ENCODE data around the gene U2AF1. TPM values are rescaled to one million over a fixed set of nuclear protein-coding genes. Genes with fewer than 3 reads are reported as not detected.
"Not testable (repeated sequence)": the region's sequence is repeated elsewhere in the genome, so short reads cannot be mapped to it uniquely, and the experiment has no call there.

U2AF1 gene
- total RNA-seq, 1 donor from 2014 or later = 33.4 TPM

DNA sequence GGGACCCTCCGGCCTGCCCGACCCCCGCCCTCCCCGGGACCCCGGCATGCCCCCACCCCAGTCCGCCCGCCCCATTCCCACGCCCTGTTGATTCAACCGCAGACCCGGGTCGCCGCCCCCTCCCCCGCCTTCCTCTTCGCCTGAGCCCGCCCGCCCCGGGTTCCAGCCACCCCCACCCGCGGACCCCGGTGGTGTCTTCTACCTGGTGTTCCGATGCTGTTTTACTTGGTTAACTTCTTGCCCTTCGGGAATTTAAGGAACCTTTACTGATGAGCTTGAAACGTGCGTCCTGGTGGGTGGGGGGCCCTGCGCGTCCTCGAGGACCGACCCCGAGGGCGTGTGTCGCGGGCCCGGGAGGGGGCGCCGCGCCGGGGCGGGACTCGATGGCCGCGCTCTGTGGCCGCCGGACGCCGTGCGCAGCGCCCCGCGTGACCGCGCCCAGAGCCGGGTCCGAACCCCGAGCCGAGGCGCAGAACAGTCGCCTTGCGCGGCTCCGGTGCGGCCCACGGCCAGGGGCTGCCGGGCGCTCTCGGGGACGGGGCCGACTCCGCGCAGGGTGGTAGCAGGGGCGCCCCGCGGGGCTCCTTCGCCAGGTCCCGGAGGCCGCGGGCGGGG is 31.2 kb downstream of the U2AF1 start:
- not testable (repeated sequence) for DNase-seq

DNA sequence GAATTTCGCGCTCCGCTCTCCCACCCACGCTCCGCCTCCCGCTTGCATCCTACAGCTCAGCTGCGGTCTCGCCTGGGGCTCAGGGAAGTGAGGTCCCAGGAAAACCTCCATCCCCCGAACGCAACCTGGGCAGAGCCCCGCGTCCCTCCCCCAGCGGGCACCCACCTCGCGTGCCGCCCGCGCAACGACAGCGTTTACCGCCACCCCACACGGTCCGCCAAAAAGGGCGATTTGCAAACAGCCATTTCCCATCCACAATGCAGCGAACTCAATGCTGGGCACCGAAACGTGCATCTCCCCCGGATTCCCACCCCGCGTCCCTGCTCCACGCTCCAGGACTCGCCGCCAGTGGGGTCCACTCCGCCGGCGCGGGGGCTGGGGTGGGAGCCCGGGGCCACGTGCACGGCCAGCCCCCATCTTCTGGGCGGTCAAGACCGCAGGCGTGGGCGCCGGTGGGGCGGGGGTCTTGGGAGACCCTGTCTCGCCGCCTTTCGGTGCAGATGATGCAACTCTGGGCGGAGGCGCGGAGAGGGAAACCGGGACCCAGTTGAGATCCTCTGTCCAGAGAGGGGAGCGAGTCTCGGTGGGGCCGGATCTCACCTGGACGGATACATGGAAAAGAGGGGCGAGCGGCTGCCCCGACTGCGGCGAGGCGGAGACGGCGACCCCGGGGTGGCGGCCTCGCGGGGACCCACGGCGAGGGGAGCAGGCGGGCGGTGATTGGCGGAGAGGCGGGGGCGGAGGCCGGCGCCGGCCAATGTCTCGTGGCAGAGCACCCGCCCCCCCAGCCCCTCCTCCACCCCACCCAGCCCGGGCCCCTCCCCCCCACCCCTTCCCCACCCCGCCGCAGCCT is 32.0 kb downstream of the U2AF1 start, which contains the start of gene CBS:
CBS (minus strand) TSS at position 666 of the 853 bp plus-strand sequence. CDS start 3,642 bp downstream, outside the sequence.
- not testable (repeated sequence) for DNase-seq

DNA sequence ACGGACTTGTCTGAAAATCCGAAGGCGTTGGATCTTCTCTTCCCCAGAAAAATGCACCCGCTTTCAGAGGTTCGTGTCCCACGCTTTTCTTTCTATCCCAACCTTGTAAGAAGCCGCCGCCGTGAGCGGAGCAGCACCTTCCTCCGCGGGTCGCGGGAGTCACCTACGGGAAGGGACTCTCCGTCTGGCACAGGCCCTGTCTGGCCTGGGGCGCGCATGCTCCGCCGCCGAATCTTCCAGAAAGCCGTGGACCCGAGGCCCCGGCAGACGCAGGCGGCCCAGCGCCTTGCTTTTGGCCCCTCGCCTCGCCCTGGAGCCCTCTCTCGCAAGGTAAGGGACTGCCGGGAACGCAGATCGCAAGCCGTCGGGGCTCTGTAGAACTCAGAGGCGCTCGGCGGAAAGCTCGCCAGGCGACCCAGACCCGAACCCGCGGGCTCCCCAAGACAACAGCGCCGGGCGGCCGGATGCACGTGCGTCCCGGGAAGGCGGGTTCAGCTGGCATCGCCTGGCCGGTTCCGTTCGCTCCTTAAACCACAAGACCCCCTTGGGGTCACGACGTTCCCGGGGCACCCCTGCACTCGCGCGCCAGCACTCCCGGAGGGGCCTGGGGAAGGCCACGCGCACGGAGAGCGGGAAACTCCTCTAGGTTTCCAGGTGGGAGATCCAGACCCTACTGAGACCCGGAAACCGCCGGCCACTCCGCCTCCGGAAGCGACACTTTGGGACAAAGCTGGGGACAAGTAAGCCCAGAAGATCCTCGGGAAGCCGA is 32.8 kb downstream of the U2AF1 start:
- not testable (repeated sequence) for DNase-seq

DNA sequence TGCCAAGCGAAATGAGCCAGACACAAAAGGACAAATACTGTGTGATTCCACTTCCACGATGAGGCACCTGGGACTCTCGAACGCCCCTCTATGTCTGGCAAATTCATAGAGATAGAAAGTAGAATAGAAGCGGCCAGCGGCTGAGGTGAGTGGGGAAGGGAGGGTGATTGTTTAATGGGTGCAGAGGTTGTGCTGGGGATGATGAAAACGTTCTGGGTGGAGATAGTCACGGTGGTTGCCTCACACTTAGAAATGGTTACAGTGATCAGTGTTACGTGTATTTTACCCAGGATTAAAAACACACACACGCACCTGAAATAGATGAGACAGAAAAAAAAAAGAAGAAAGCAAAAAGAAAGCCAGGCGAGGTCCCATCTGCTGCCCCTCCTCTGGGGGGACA is 34.6 kb downstream of the U2AF1 start:
- not testable (repeated sequence) for DNase-seq

DNA sequence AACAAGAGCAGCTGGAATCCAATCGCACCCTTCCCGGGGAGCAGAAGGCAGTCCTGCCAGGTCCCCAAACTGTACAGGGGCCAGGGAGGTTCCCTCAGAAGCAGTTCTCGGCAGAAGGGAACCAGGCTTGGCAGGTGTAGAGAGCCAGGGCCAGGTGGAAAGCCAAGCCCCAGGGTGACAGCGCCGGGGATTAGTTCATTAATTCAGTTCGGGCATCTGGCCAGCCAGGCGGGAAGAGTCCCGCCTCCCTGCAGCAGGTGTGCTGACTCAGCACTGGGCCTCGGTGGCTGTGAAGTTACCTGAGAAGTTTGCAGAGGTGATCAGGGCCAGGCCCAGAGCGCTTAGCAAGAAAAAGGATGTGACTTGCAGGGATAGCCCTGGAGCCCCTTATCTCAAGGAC is 37.7 kb downstream of the U2AF1 start:
- not testable (repeated sequence) for DNase-seq

DNA sequence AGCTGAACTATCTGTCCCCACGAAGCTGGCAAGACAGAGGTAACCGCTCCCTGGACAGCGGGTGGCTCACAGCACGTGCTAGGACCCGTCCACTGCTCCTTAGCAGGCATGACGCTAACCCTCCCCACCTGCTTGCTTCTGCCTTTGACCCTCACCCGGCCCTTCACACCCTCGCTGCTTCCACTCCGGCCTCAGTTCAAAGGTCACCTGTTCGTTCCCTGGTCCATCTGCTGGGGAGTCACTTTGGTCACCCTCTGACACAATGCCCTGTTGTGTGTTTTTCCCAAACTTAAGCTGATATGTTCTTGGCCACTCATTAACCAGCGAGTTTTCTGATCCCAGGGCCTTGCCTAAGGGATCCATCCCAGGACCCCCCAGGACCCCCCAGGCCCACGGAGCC is 39.3 kb downstream of the U2AF1 start:
- not testable (repeated sequence) for DNase-seq

DNA sequence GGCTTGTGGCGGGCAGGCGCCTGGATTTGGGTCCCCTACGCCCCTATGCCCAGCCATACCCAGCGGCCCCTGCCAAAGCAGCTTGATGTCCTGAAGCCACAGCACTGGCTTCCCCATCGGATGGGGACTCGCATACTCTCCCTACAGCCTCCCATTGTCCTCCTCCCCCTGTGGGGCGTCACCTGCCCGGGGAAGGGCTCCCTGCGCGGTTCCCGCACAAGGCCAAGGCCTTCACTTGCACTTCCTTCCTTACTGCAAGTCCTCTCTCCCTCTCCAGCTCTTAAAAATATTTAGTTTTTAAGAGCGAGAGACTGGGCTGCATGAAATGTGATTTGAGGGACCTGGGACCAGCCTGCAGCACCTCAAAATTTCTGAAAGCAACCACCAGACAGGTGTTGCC is 40.7 kb downstream of the U2AF1 start:
- DNase-seq = not testable (repeated sequence)

DNA sequence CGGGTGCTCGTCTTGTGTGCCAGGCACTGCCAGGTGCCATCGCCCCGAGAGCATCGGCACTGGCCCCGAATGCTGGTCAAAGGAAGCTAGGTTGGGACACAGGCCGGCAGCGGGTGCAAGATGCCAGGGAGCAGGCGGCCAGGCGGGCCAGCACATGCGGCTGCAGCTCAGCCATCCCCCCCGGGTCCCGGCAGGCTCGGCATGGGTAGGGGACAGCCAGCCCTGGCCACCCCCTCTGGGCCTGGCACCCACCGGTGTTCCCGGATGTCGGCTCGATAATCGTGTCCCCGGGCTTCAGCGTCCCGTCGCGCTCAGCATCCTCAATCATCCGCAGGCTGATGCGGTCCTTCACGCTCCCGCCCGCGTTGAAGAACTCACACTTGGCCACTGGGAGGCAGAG is 41.4 kb downstream of the U2AF1 start:
- not testable (repeated sequence) for DNase-seq

DNA sequence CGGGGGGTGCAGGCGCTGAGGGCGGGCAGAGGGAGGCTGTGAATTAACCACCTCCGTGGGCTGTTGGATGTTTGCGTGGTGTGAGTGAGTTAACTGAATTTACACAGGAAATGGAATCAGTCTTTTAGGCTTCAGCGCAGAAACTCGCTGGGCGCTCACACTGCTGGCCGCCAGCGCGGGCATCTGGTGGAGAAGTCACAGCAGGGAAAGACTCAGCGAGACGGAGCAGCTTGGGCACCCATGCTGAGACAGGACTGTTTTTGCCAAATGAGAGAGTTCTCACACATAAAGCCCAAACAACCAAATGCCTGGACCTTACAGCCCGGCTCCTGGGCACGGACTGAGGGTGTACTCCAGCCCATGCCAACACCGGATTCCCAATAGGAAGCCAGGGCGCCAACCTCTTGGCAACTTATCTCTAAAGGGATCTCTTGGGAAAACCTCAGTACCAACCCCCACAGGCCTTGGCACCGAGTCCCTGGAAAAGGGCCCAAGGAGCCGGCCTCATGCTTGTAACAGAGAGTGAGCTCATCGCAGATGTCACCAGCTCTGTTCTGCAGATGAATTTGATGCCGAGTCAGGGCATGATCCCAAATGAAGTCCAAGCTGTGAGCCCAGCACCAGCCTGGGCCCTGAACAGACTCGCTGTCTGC is 43.0 kb downstream of the U2AF1 start:
- not testable (repeated sequence) for DNase-seq

DNA sequence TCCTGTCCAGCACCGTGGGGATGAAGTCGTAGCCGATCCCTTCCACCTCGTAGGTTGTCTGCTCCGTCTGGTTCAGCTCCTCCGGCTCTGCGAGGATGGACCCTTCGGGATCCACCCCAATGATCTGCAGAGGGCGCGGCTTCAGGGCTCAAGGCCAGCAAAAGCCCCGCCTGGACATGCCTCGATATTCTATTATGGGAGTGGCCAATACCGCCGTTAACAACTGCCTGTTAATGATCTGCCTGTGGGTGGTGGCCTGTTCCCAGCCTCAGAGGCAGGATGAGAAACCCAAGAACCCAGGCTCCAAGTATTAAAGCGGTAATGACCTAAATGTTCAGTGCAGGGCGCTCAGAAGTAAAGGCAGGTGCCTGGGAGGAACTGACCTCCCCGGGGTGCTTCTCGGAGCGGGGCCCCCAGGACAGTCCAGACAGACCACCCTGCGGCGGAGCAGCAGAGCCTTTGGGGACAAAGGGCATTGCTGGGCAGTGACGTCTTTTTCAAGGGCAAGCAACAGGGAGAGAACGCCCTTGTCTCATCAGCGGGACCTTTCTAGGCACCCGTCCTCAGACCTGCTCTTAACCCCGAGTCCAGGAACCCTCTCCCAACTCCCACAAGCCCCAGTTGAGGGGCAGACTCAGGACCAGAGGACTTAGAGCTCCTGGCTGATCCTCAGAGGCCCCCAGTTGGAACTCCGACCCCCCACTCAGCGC is 44.3 kb downstream of the U2AF1 start:
- DNase-seq = not testable (repeated sequence)

DNA sequence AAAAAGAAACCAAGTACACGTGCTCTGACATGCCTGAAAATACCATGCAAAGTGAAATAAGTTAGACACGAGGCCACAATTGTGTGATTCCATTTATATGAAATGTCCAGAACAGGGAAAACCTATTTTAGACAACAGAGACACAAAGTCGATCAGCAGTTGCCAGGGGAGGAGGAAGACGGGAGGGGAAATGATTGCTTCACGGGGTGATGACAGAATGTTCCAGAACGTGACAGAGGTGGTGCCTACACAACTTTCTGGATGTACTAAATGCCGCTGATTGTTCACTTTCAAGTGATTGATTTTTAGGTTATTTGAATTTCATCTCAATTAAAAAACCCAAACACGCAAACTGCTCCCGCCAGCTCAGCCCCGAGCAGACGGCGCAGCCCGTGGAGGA is 54.3 kb downstream of the U2AF1 start:
- not testable (repeated sequence) for DNase-seq

DNA sequence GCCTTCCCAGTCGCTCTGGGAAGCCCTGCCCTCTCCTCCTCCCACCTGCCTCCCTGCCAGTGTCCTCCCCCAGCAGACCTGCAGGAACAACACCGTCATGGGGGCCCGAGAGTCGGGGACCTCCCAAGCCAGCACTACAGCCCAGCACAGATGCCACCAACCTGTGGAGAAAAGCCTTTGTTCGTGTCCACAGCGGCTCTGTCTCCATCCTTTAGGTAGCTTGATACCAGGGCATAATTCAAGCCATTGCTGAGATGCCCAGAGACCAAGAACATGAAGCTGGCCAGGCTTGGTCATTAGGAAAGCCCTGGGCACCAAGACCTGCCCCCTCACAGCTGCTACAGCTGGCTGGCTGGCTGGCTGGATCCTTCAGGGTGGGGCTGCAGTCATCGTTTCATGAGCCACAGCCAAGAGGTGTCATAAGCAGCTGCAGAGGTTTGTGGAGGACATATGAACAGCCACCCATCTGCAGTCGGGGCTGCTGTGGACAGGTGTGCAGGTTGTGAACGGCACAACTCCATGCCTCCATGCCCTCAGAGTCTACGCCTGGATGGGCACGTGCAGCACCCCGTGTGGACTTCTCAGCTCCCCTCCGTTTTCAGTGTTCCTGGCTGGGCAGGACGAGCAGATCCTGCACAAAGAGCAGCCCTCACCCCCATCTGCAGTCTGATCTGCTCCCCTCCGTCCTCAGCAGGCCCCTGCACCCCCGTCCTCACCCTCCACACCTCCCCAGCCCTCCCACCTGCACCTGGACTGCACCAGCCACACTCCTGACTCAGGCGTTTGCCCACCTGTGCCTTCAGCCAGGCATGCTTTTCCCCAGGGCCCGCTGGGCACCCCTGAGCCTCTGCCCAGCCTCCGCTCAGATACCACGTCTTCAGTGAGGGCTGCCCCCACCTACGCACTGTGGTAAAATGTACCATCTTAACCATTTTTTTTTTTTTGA is 61.2 kb downstream of the U2AF1 start:
- DNase-seq = not testable (repeated sequence)

DNA sequence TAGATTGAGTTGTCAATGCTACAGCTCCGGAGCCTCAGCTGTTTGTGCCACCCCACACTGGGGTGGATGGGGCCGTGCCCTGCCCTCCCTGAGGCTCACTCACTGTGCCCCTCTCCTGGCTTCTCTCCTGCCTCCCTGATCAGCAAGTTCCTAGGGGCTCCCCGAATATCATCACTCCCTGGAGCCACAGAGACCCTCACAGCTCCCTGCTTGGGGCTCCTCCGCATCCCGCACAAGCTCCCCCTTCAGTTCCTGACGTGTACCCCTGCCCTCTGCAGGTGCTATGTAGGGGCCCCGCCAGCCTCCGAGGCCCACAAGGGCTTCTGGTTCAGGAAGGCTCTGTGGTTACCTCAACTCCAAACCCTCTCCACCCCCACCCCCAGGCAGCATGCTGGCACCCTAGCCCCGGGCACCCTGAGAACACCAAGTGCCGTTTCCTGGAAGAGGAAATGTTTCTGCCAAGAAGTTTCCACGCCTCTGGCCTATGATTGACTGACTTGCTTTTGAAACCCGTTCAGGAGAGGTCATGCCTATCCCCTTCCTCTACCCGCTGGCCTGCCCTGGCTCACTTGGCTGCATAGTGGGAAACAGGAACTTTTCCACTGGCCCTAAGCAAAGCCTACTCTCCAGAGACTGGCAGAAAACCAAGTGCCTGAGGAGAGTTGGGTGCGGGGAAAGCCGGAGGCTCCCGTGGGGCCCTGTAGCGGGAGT is 62.0 kb downstream of the U2AF1 start:
- DNase-seq = not testable (repeated sequence)

DNA sequence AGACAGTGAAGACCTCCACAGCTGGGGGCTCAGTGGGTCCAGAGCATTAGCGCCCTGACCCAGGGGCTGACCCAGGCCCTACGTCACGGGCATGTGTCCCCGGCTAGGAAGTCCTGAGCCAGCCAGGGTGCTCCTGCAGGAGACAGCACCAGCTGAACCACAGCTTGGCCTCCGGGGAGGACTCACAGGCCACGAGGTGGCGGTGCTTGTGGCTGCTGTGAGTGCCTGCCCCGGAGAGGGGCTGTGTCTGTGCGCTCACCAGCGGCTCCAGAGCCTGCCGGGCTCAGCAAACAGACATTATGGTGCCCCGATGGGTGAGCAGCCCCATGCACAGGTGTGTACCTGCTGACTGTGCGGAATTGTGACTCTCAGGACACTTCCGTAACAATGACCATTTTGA is 62.8 kb downstream of the U2AF1 start:
- DNase-seq = not testable (repeated sequence)

DNA sequence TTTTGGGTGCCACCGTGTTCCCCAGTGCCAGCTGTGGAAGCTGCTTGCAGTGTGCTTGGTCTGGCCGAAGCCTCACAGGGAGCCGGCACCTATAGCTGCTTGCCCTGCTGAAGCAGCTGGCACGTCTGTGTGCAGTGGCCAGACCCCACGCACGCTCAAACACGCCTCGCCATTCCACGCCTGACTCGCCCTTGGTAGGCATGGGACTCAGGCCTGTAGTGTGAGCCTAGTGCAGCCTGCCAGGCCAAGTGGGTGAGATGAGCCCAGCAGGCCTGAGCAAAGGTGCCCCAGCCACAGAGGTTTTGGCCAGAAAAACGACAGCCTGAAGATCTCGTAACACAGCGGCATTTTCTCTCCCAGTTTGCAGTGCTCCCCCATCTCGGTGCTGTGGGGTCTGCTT is 64.1 kb downstream of the U2AF1 start:
- not testable (repeated sequence) for DNase-seq
